ENCODE results near the gene SLC7A1. TPM values are rescaled to one million over a fixed set of nuclear protein-coding genes. Genes with fewer than 3 reads are reported as not detected.
A peak's percentile ranks its signal among the peaks of the same experiment; 100 is the strongest.

SLC7A1 gene
- total RNA-seq, 1 donor from 2014 or later: 13.8 TPM

GRCh38 chr13:29516880-29517279 lies 78.6 kb downstream of the SLC7A1 start:
- DNase-seq: no peak
- intact Hi-C loops (cut with micrococcal nuclease): no loop called here
- no peak for ATAC-seq

GRCh38 chr13:29516012-29516411 lies 79.5 kb downstream of the SLC7A1 start:
- intact Hi-C loops (cut with micrococcal nuclease): no loop called here

GRCh38 chr13:29515372-29515771 lies 80.1 kb downstream of the SLC7A1 start:
- ATAC-seq (no peak), DNase-seq (no peak)
- intact Hi-C loops (cut with micrococcal nuclease): no loop called here

More at GRCh38 chr13:29516012-29516411, 79.5 kb downstream of the SLC7A1 start:
- no peak for ATAC-seq
- no peak for DNase-seq

- intact Hi-C loops (cut with micrococcal nuclease): no loop called here
- no peak for ATAC-seq
- DNase-seq: no peak
Observed at GRCh38 chr13:29514720-29515310, 80.7 kb downstream of the SLC7A1 start.

GRCh38 chr13:29513981-29514719 lies 81.3 kb downstream of the SLC7A1 start:
- ATAC-seq (peak; percentile 67), DNase-seq (no peak)
- intact Hi-C loops (cut with micrococcal nuclease): no loop called here

- no peak for ATAC-seq
- intact Hi-C loops (cut with micrococcal nuclease): no loop called here
- no peak for DNase-seq
Observed at GRCh38 chr13:29513002-29513980, 82.2 kb downstream of the SLC7A1 start.

GRCh38 chr13:29511980-29512379 lies 83.5 kb downstream of the SLC7A1 start:
- ATAC-seq (no peak), DNase-seq (no peak)
- intact Hi-C loops (cut with micrococcal nuclease): no loop called here

GRCh38 chr13:29511106-29511796 lies 84.2 kb downstream of the SLC7A1 start:
- no peak for ATAC-seq
- intact Hi-C loops (cut with micrococcal nuclease): no loop called here
- DNase-seq: no peak

- DNase-seq (no peak), ATAC-seq (no peak)
- intact Hi-C loops (cut with micrococcal nuclease): no loop called here
Observed at GRCh38 chr13:29510651-29511084, 84.8 kb downstream of the SLC7A1 start.

GRCh38 chr13:29509999-29510589 lies 85.4 kb downstream of the SLC7A1 start:
- ATAC-seq: no peak

GRCh38 chr13:29508876-29509252 lies 86.6 kb downstream of the SLC7A1 start:
- ATAC-seq: peak; percentile 49
- intact Hi-C loops (cut with micrococcal nuclease): loop anchor here (5.0 to 10.0 kb wide), 2 partner anchors 198 to 606 kb away; no protein-coding TSS in a partner anchor
- no peak for DNase-seq

More at GRCh38 chr13:29509999-29510589, 85.4 kb downstream of the SLC7A1 start:
- intact Hi-C loops (cut with micrococcal nuclease): loop anchor here (5.0 to 10.0 kb wide), 2 partner anchors 197 to 605 kb away; no protein-coding TSS in a partner anchor
- no peak for DNase-seq

- intact Hi-C loops (cut with micrococcal nuclease): loop anchor here (5.0 to 10.0 kb wide), 2 partner anchors 199 to 606 kb away; no protein-coding TSS in a partner anchor
- ATAC-seq (peak; percentile 86), DNase-seq (peak; percentile 91)
Observed at GRCh38 chr13:29508130-29508875, 87.2 kb downstream of the SLC7A1 start.

GRCh38 chr13:29507356-29507755 lies 88.1 kb downstream of the SLC7A1 start:
- DNase-seq (no peak), ATAC-seq (peak; percentile 10)
- intact Hi-C loops (cut with micrococcal nuclease): loop anchor here (5.0 to 10.0 kb wide), 2 partner anchors 200 to 607 kb away; no protein-coding TSS in a partner anchor

- DNase-seq (no peak), ATAC-seq (no peak)
- intact Hi-C loops (cut with micrococcal nuclease): loop anchor here (5.0 to 10.0 kb wide), 2 partner anchors 201 to 609 kb away; no protein-coding TSS in a partner anchor
Observed at GRCh38 chr13:29505950-29506349, 89.5 kb downstream of the SLC7A1 start.

- intact Hi-C loops (cut with micrococcal nuclease): loop anchor here (5.0 to 10.0 kb wide), 2 partner anchors 202 to 609 kb away; no protein-coding TSS in a partner anchor
- ATAC-seq: no peak
- DNase-seq: no peak
Observed at GRCh38 chr13:29505511-29505910, 90.0 kb downstream of the SLC7A1 start.

- DNase-seq (no peak), ATAC-seq (no peak)
- intact Hi-C loops (cut with micrococcal nuclease): loop anchor here (5.0 to 10.0 kb wide), 2 partner anchors 203 to 610 kb away; no protein-coding TSS in a partner anchor
Observed at GRCh38 chr13:29504691-29505090, 90.8 kb downstream of the SLC7A1 start.
